ENCODE data around the gene C10orf71. TPM values are rescaled to one million over a fixed set of nuclear protein-coding genes. Genes with fewer than 3 reads are reported as not detected.

The C10orf71 gene
- total and polyA plus RNA-seq, 12 donors = 0.08 to 0.10 TPM; not detected in 10

- Histone ChIP-seq H3K36me3 (replicated peaks in 1 of 2) (no peaks in the 10 kb centered on the region), H3K4me3 (no peak overlapping the region), H3K9me3 (replicated peaks in 1 of 3) (no peaks in the 10 kb centered on the region), H3K4me1 (replicated peaks in 1 of 2) (no peaks in the 10 kb centered on the region), H3K27ac (no peak overlapping the region), H3K27me3 (no peaks in the 10 kb centered on the region)
- intact Hi-C loops (cut with DNase I) = no loop called here
- WGBS, 4 donors = 72 to 96% (median 79%) methylated on average over 4 to 5 of the region's 5 CpGs
- TF ChIP-seq, protein P1, sequence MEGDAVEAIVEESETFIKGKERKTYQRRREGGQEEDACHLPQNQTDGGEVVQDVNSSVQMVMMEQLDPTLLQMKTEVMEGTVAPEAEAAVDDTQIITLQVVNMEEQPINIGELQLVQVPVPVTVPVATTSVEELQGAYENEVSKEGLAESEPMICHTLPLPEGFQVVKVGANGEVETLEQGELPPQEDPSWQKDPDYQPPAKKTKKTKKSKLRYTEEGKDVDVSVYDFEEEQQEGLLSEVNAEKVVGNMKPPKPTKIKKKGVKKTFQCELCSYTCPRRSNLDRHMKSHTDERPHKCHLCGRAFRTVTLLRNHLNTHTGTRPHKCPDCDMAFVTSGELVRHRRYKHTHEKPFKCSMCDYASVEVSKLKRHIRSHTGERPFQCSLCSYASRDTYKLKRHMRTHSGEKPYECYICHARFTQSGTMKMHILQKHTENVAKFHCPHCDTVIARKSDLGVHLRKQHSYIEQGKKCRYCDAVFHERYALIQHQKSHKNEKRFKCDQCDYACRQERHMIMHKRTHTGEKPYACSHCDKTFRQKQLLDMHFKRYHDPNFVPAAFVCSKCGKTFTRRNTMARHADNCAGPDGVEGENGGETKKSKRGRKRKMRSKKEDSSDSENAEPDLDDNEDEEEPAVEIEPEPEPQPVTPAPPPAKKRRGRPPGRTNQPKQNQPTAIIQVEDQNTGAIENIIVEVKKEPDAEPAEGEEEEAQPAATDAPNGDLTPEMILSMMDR (IDR thresholded peaks at IDR 0.05) = no peak
- no peak for TF ChIP-seq POLR2A (IDR thresholded peaks at IDR 0.05)
- peak in 2 of 7 donors; percentile 3 to 39 for DNase-seq
Observed at GRCh38 chr10:49277973-49278372, 21.0 kb upstream of the C10orf71 start.

DNA sequence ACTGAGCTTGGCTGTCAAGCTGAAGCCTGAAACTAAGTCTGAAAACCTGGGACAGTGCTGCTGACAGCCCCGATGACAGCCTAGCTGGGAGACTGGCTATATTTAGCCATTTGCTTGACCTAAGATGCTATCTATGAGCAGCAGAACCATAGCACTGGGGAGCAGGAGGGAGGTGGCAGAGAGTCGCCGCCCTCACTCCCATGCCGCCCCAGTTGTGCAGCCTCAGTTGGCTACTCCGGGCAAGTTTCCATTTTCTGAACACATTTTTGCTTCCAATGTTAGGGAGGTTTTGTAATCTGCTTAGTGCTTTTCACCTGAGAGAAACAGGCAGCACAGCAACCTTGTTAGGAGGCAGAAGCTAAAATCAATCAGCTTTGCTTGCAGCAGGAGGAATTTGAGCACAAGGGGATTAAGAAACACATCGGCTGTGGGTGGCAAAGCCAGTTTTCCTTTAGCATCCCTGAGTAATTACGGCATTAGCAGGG is 20.4 kb upstream of the C10orf71 start:
- 40 to 67% (median 59%) methylated on average over 3 to 7 of the region's 7 CpGs for WGBS, 4 donors
- no peaks in the 10 kb centered on the region for H3K4me1 ChIP-seq (replicated peaks in 1 of 2)

GRCh38 chr10:49279015-49279880 is 19.7 kb upstream of the C10orf71 start:
- TF ChIP-seq POLR2A (IDR thresholded peaks at IDR 0.05) = no peak
- TF ChIP-seq, protein P1 (IDR thresholded peaks at IDR 0.05) = no peak
- peak in 2 of 7 donors; percentile 0 to 4 for DNase-seq
- intact Hi-C loops (cut with DNase I) = no loop called here
- H3K4me1 ChIP-seq (replicated peaks in 1 of 2) = no peaks in the 10 kb centered on the region
- no peaks in the 10 kb centered on the region for H3K27me3 ChIP-seq
- H3K36me3 ChIP-seq (replicated peaks in 1 of 2) = no peaks in the 10 kb centered on the region
- no peaks in the 10 kb centered on the region for H3K9me3 ChIP-seq (replicated peaks in 1 of 3)
- no peak overlapping the region for H3K27ac ChIP-seq
- 59 to 82% (median 74%) methylated on average over 6 to 7 of the region's 7 CpGs for WGBS, 4 donors
- H3K4me3 ChIP-seq = no peak overlapping the region

More for the DNA sequence above, 20.4 kb upstream of the C10orf71 start:
- no peak overlapping the region for H3K27ac ChIP-seq
- no peaks in the 10 kb centered on the region for H3K27me3 ChIP-seq
- no peak for DNase-seq
- H3K4me3 ChIP-seq = no peak overlapping the region
- H3K9me3 ChIP-seq (replicated peaks in 1 of 3) = no peaks in the 10 kb centered on the region
- intact Hi-C loops (cut with DNase I) = no loop called here
- H3K36me3 ChIP-seq (replicated peaks in 1 of 2) = no peaks in the 10 kb centered on the region
- TF ChIP-seq, protein P1 (IDR thresholded peaks at IDR 0.05) = no peak
- no peak for TF ChIP-seq POLR2A (IDR thresholded peaks at IDR 0.05)

- Histone ChIP-seq H3K4me1 (replicated peaks in 1 of 2) (no peaks in the 10 kb centered on the region), H3K9me3 (replicated peaks in 1 of 3) (no peaks in the 10 kb centered on the region), H3K27me3 (no peaks in the 10 kb centered on the region), H3K36me3 (replicated peaks in 1 of 2) (no peaks in the 10 kb centered on the region), H3K27ac (no peak overlapping the region), H3K4me3 (no peak overlapping the region)
- peak in 4 of 7 donors; percentile 6 to 55 (median 22) for DNase-seq
- TF ChIP-seq, protein P1 (IDR thresholded peaks at IDR 0.05) = no peak
- no peak for TF ChIP-seq POLR2A (IDR thresholded peaks at IDR 0.05)
- intact Hi-C loops (cut with DNase I) = no loop called here
- WGBS, 4 donors = 74 to 89% (median 80%) methylated on average over 2 to 3 of the region's 3 CpGs
Observed at GRCh38 chr10:49280001-49280408, 19.0 kb upstream of the C10orf71 start.
